Placental pericyte (primary cell): ENCODE results near the gene PSMD2. TPM values are rescaled to one million over a fixed set of nuclear protein-coding genes. Genes with fewer than 3 reads are reported as not detected.

Experiments
- small RNA-seq: library from RNA; depleted of rRNA; stranded (forward); fragments of <200 nt; gene quantifications from one replicate; pipeline ENCODE3, GENCODE V24; 2012; ENCODE audit warnings: low replicate concordance
- total RNA-seq: library from RNA; depleted of rRNA; stranded (reverse); fragments of >200 nt; gene quantifications from 2 replicates; pipeline ENCODE4 v1.2.3, GENCODE V29; 2012

PSMD2 gene
- 330 and 915 TPM in 2 replicates for total RNA-seq

GRCh38 chr3:184298759-184299487 is at the start of gene PSMD2:
PSMD2 (plus strand) TSS chr3:184299241; CDS start chr3:184299267, 26 bp downstream.

GRCh38 chr3:184249412-184250166 is 49.5 kb upstream of the PSMD2 start, which contains the start of gene EEF1AKMT4:
EEF1AKMT4 (plus strand) TSS chr3:184249672; CDS start chr3:184249695, 23 bp downstream.

DNA sequence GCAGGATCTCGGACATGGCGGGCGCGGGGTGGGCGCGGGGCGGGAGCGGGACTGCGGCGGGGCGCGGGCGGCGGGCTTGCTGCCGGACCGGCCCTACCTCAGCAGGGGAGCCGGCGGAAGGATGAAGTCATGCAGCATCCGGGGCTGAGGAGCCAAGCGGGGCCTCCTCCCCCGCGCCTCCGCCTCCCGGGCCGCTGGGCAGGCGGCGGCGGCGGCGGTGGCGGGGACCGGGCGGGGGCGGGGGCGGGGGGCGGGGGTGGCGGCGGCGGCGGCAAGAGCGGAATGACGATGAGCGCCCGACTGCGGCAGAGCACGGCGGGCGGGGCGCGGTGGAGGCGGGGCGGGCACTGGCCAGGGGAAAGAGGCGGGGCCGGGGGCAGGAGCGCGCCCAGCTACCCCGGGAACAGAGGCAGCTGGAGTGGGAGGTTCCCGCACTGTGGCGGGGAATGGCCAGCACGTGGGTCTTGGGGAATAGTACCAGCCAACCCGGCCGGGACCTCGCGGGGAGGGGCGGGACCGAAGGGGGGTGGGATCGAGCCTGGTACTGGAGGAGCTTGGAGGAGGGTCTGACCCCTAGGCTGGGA is 37.7 kb upstream of the PSMD2 start, which contains the start of gene CAMK2N2:
Gene CAMK2N2 (minus strand): TSS at position 284 of the 584 bp plus-strand sequence. CDS start 268 bp downstream, at position 16.

GRCh38 chr3:184275961-184276910 is 22.8 kb upstream of the PSMD2 start, which contains the start of gene ECE2:
ECE2 (plus strand) TSS chr3:184276022; CDS start chr3:184276154, 132 bp downstream.

GRCh38 chr3:184314363-184314699 is 15.3 kb downstream of the PSMD2 start, which contains the start of gene EIF4G1:
EIF4G1 (plus strand) TSS chr3:184314606; CDS start chr3:184315797, 1,191 bp downstream.

DNA sequence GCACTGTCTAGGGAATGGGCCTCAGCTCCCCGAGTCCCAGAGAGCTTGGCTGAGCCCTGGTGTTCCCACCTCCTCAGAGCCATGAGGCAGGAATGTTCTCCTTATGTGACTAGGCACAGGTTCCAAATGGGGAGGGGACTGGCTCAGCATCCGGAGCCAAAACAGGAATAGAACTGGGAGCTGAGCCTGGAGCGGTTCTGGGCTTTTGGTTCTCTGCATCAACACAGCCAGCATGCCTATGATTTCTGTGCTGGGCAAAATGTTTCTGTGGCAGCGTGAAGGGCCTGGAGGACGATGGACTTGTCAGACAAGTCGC is 38.3 kb downstream of the PSMD2 start, which contains the start of gene FAM131A:
Gene FAM131A (plus strand): TSS at position 202 of the 316 bp plus-strand sequence. CDS start 31 bp downstream, at position 233.

Small RNAs within 50 kb of the gene (small RNA-seq; reads per million reads assigned to genes)
- gene SNORD66: 724 reads per million, percentile 99 among the genes with 10 or more reads in this experiment

Other genes with a start within 250 kb of the PSMD2 start
- gene HTR3C, start 246.2 kb upstream of the PSMD2 start, total RNA-seq: 0.14 TPM in 1 of 2 replicates, not detected in the other
- gene HTR3E, start 202.2 kb upstream of the PSMD2 start, total RNA-seq: not detected in 2 replicates
- 26.0 and 39.7 TPM in 2 replicates for gene EIF2B5, start 163.9 kb upstream of the PSMD2 start, total RNA-seq
- gene DVL3, start 143.9 kb upstream of the PSMD2 start, total RNA-seq: 58.4 and 68.9 TPM in 2 replicates
- 435 and 453 TPM in 2 replicates for gene AP2M1, start 124.4 kb upstream of the PSMD2 start, total RNA-seq
- gene ABCF3, start 113.0 kb upstream of the PSMD2 start, total RNA-seq: 45.5 and 56.7 TPM in 2 replicates
- not detected in 2 replicates for gene VWA5B2, start 69.7 kb upstream of the PSMD2 start, total RNA-seq
- gene ALG3, start 50.3 kb upstream of the PSMD2 start, total RNA-seq: 51.4 and 53.7 TPM in 2 replicates
- 4.2 and 6.3 TPM in 2 replicates for gene EEF1AKMT4, start 49.6 kb upstream of the PSMD2 start, total RNA-seq
- gene CAMK2N2, start 37.7 kb upstream of the PSMD2 start, total RNA-seq: 0.14 and 0.22 TPM in 2 replicates
- gene ECE2, start 23.2 kb upstream of the PSMD2 start, total RNA-seq: not detected in 2 replicates
- gene EIF4G1, start 15.4 kb downstream of the PSMD2 start, total RNA-seq: 351 and 464 TPM in 2 replicates
- 7.4 and 23.3 TPM in 2 replicates for gene FAM131A, start 38.4 kb downstream of the PSMD2 start, total RNA-seq
- 2.8 and 8.7 TPM in 2 replicates for gene CLCN2, start 62.4 kb downstream of the PSMD2 start, total RNA-seq
- gene POLR2H, start 62.5 kb downstream of the PSMD2 start, total RNA-seq: 61.1 and 74.4 TPM in 2 replicates
- gene THPO, start 79.0 kb downstream of the PSMD2 start, total RNA-seq: 0.14 TPM in 1 of 2 replicates, not detected in the other
- under 0.01 and 0.29 TPM in 2 replicates for gene CHRD, start 80.8 kb downstream of the PSMD2 start, total RNA-seq